HG02610 (cell line): Measurements from ENCODE around the gene MAFF.
A peak's percentile ranks its signal among the peaks of the same experiment; 100 is the strongest.

ENCODE experiments used
- ATAC-seq: cut with Tn5 transposase; IDR thresholded peaks from one replicate; pipeline ENCODE4 v1.9.1; 2021; ENCODE audit warnings: mild to moderate bottlenecking, moderate library complexity; ENCODE audit not compliant: unreplicated experiment

MAFF gene

GRCh38 chr22:38203090-38203810 lies 1.5 kb downstream of the MAFF start:
- no peak for ATAC-seq

- no peak for ATAC-seq
Measured at GRCh38 chr22:38203855-38204514, 2.2 kb downstream of the MAFF start.

GRCh38 chr22:38204784-38205183 lies 3.0 kb downstream of the MAFF start:
- no peak for ATAC-seq

- no peak for ATAC-seq
Measured at GRCh38 chr22:38205261-38206128, 3.7 kb downstream of the MAFF start.

- ATAC-seq = no peak
Measured at GRCh38 chr22:38207898-38208432, 6.2 kb downstream of the MAFF start.

GRCh38 chr22:38208551-38208968 lies 6.8 kb downstream of the MAFF start:
- no peak for ATAC-seq

- no peak for ATAC-seq
Measured at GRCh38 chr22:38211556-38211955, 9.8 kb downstream of the MAFF start.

GRCh38 chr22:38212442-38212841 lies 10.6 kb downstream of the MAFF start:
- ATAC-seq = no peak

GRCh38 chr22:38213319-38213989 lies 11.7 kb downstream of the MAFF start:
- ATAC-seq = no peak

- no peak for ATAC-seq
Measured at GRCh38 chr22:38213990-38214301, 12.2 kb downstream of the MAFF start.

- peak; percentile 48 for ATAC-seq
Measured at GRCh38 chr22:38214302-38215056, 12.7 kb downstream of the MAFF start.

GRCh38 chr22:38215156-38216038 lies 13.6 kb downstream of the MAFF start:
- ATAC-seq = no peak

- ATAC-seq = no peak
Measured at GRCh38 chr22:38218661-38219622, 17.1 kb downstream of the MAFF start.

GRCh38 chr22:38219632-38220031 lies 17.8 kb downstream of the MAFF start:
- no peak for ATAC-seq

- no peak for ATAC-seq
Measured at GRCh38 chr22:38220163-38220562, 18.4 kb downstream of the MAFF start.

- ATAC-seq = no peak
Measured at GRCh38 chr22:38220653-38221386, 19.0 kb downstream of the MAFF start.

GRCh38 chr22:38221407-38221806 lies 19.6 kb downstream of the MAFF start:
- ATAC-seq = no peak
